Panc1 (cell line): ENCODE results near the gene GAREM2. TPM values are rescaled to one million over a fixed set of nuclear protein-coding genes. Genes with fewer than 3 reads are reported as not detected.

ENCODE experiments used
- ATAC-seq: fragments of 200-7000 bp; cut with Tn5 transposase; 2 replicates; pipeline ENCODE4 v1.9.1; 2020; ENCODE audit warnings: mild to moderate bottlenecking, moderate library complexity
- BruUV-seq: library from RNA; stranded (reverse); fragments of 400-500 nt; replicated peaks from 2 replicates; lab custom pipeline; 2021; lab: Mats Ljungman, UMichigan
- CTCF ChIA-PET: fragments of 300-600 bp; sonication (Branson Sonifier 250); formaldehyde crosslinking; loops from one replicate; lab custom pipeline; 2022; ENCODE audit warnings: antibody characterized with exemption; lab: Charles Lee
- POLR2A ChIA-PET: fragments of 300-600 bp; sonication (Branson Sonifier 250); formaldehyde crosslinking; loops from one replicate; lab custom pipeline; 2022; ENCODE audit warnings: antibody characterized with exemption; lab: Charles Lee
- DNase-seq: peaks from one replicate; pipeline ENCODE4 v3.0.0-alpha.2; 2010; ENCODE audit warnings: low read depth, low spot score
- H3K27ac ChIP-seq: 2 replicates; pipeline ENCODE4 v1.5.1; 2011; ENCODE audit warnings: mild to moderate bottlenecking, low read length, inconsistent platforms
- H3K27me3 ChIP-seq: fragments of 200-500 bp; sonication (Bioruptor generic); 2 replicates; pipeline ENCODE4 v1.6.0; 2014; ENCODE audit warnings: low read length, inconsistent platforms; ENCODE audit not compliant: control insufficient read depth, insufficient read depth
- H3K36me3 ChIP-seq: fragments of 200-500 bp; sonication (Bioruptor generic); 2 replicates; pipeline ENCODE4 v1.5.1; 2014; ENCODE audit warnings: inconsistent platforms, mild to moderate bottlenecking, low read length, moderate library complexity; ENCODE audit not compliant: control insufficient read depth, insufficient read depth
- H3K4me1 ChIP-seq: 2 replicates; pipeline ENCODE4 v1.5.1; 2011; ENCODE audit warnings: inconsistent platforms, mild to moderate bottlenecking, low read length, moderate library complexity; ENCODE audit not compliant: control insufficient read depth, insufficient read depth
- H3K4me3 ChIP-seq, 2 experiments: 2 replicates each; pipeline ENCODE4 v1.5.1; 2011 to 2012; ENCODE audit warnings: low read depth in 2 of 2, low read length in 2 of 2, mild to moderate bottlenecking in 2 of 2, inconsistent platforms in 1 of 2, moderate library complexity in 1 of 2
- H3K9me3 ChIP-seq: fragments of 200-500 bp; sonication (Bioruptor generic); 2 replicates; pipeline ENCODE4 v1.5.1; 2014; ENCODE audit warnings: low read depth, mild to moderate bottlenecking, inconsistent platforms, low read length, moderate library complexity; ENCODE audit not compliant: control insufficient read depth, insufficient read depth
- CTCF ChIP-seq: fragments of 450-650 bp; IDR thresholded peaks from 2 replicates; pipeline ENCODE4 v1.5.1; 2017; ENCODE audit warnings: mild to moderate bottlenecking
- POLR2AphosphoS5 ChIP-seq: IDR thresholded peaks from 2 replicates; pipeline ENCODE4 v1.6.1; 2012; ENCODE audit warnings: mild to moderate bottlenecking, low read depth, low read length, moderate library complexity
- REST ChIP-seq, 2 experiments: IDR thresholded peaks; 2 replicates each; pipeline ENCODE4 v1.6.1; 2011 to 2012; ENCODE audit warnings: low read depth in 2 of 2, control low read depth in 1 of 2, low read length in 1 of 2, mild to moderate bottlenecking in 1 of 2, moderate library complexity in 1 of 2; ENCODE audit not compliant: insufficient read depth in 1 of 2
- SIN3A ChIP-seq: IDR thresholded peaks from 2 replicates; pipeline ENCODE4 v1.6.1; 2012; ENCODE audit warnings: low read depth, mild to moderate bottlenecking, low read length, moderate library complexity, borderline replicate concordance; ENCODE audit not compliant: insufficient read depth
- TCF7L2 ChIP-seq: IDR thresholded peaks from 2 replicates; pipeline ENCODE4 v1.6.1; 2011; ENCODE audit warnings: mild to moderate bottlenecking, low read depth, low read length, inconsistent platforms
- in situ Hi-C: cut with HindIII; loops from 2 replicates; pipeline ENCODE4 v1.10.0; 2016; ENCODE audit warnings: low sequenced_read_pairs, low pct_unique_long_range_greater_than_20kb
- intact Hi-C: fragments of 100-400 bp; cut with micrococcal nuclease; formaldehyde crosslinking; loops from one replicate; pipeline ENCODE4 v1.10.0; 2022; ENCODE audit not compliant: unreplicated experiment
- total RNA-seq: library from RNA; stranded (reverse); gene quantifications from one replicate; pipeline ENCODE4 v1.2.1, GENCODE V29; 2021; ENCODE audit not compliant: unreplicated experiment

GAREM2 gene
- total RNA-seq, 1 experiment from 2014 or later, result 12.4 TPM

- TF ChIP-seq CTCF (no peak), TCF7L2 (no peak), SIN3A (no peak), POLR2AphosphoS5 (no peak), REST (IDR thresholded peaks at IDR 0.05; ENCODE audit: insufficient read depth in 1 of 2, low read depth in 2 of 2, low read length in 1 of 2) (no peak)
- Histone ChIP-seq H3K36me3 (0 out of 2 replicates have a peak, but pooled peaks cover 14% of the 10 kb centered on the region), H3K4me3 (no peak overlapping the region), H3K4me1 (no peaks in the 10 kb centered on the region), H3K9me3 (no peaks in the 10 kb centered on the region), H3K27ac (no peak overlapping the region), H3K27me3 (no peaks in the 10 kb centered on the region)
- POLR2A ChIA-PET, result no interaction called here
- in situ Hi-C loops (no loop called here), intact Hi-C loops (no loop called here)
- CTCF ChIA-PET, result no interaction called here
- no peak for ATAC-seq
- DNase-seq, result no peak
- BruUV-seq, result no TSS peak
Observed at GRCh38 chr2:26126074-26126473, 46.8 kb upstream of the GAREM2 start.

GRCh38 chr2:26128176-26128575 is 44.7 kb upstream of the GAREM2 start:
- no TSS peak for BruUV-seq

More at GRCh38 chr2:26128176-26128575, 44.7 kb upstream of the GAREM2 start:
- H3K4me3 ChIP-seq, result no peak overlapping the region
- H3K27me3 ChIP-seq, result no peaks in the 10 kb centered on the region
- no peaks in the 10 kb centered on the region for H3K9me3 ChIP-seq
- DNase-seq (no peak), ATAC-seq (no peak)
- H3K36me3 ChIP-seq, result peaks cover 27% of the 10 kb centered on the region
- H3K4me1 ChIP-seq, result no peaks in the 10 kb centered on the region
- in situ Hi-C loops, result no loop called here
- TF ChIP-seq REST (IDR thresholded peaks at IDR 0.05; ENCODE audit: insufficient read depth in 1 of 2, low read depth in 2 of 2, low read length in 1 of 2) (no peak), POLR2AphosphoS5 (no peak), TCF7L2 (no peak), SIN3A (no peak), CTCF (no peak)
- H3K27ac ChIP-seq, result no peak overlapping the region
- intact Hi-C loops, result no loop called here
- ChIA-PET POLR2A (no interaction called here), CTCF (no interaction called here)
